Liver (tissue), 9 donors: ENCODE results near the gene SREK1. TPM values are rescaled to one million over a fixed set of nuclear protein-coding genes. Genes with fewer than 3 reads are reported as not detected.

Source experiments
- DNase-seq: peaks from one replicate; pipeline ENCODE4 v3.0.0-alpha.2; 2017; ENCODE audit warnings: low spot score
- H3K27ac ChIP-seq, 2 donors: one replicate each; pipeline ENCODE4 v1.7.0; 2013; ENCODE audit warnings: inconsistent platforms in 2 of 2, low read length in 2 of 2, control low read depth in 1 of 2, low read depth in 1 of 2, mild to moderate bottlenecking in 1 of 2
- H3K27me3 ChIP-seq, 4 donors: one replicate each; pipeline versions ENCODE4 v1.6.1 to v1.7.0; 2013; ENCODE audit warnings: low read length in 3 of 4, inconsistent platforms in 1 of 4, mild to moderate bottlenecking in 1 of 4, moderate library complexity in 1 of 4; ENCODE audit not compliant: control insufficient read depth in 4 of 4, insufficient read depth in 4 of 4
- H3K36me3 ChIP-seq, 4 donors: one replicate each; pipeline versions ENCODE4 v1.6.1 to v1.7.0; 2013; ENCODE audit warnings: low read length in 3 of 4, mild to moderate bottlenecking in 3 of 4, low read depth in 1 of 4, moderate library complexity in 1 of 4; ENCODE audit not compliant: control insufficient read depth in 4 of 4, insufficient read depth in 3 of 4
- H3K4me1 ChIP-seq, 4 donors: one replicate each; pipeline versions ENCODE4 v1.6.1 to v1.7.0; 2013; ENCODE audit warnings: low read length in 3 of 4, mild to moderate bottlenecking in 3 of 4, moderate library complexity in 1 of 4; ENCODE audit not compliant: control insufficient read depth in 4 of 4, insufficient read depth in 4 of 4
- H3K4me3 ChIP-seq, 3 donors: one replicate each; pipeline versions ENCODE4 v1.6.1 to v1.7.0; 2013; ENCODE audit warnings: low read length in 3 of 3, control low read depth in 1 of 3, low read depth in 1 of 3, mild to moderate bottlenecking in 1 of 3
- H3K9ac ChIP-seq, 2 donors: one replicate each; pipeline ENCODE4 v1.7.0; 2013; ENCODE audit warnings: low read length in 2 of 2, mild to moderate bottlenecking in 2 of 2, moderate library complexity in 2 of 2, control low read depth in 1 of 2, low read depth in 1 of 2
- H3K9me3 ChIP-seq, 4 donors: one replicate each; pipeline versions ENCODE4 v1.6.1 to v1.7.0; 2013; ENCODE audit warnings: low read length in 3 of 4; ENCODE audit not compliant: control insufficient read depth in 4 of 4
- CTCF ChIP-seq: fragments of 150-350 bp; IDR thresholded peaks from 2 replicates; pipeline ENCODE4 v1.5.1; 2017; ENCODE audit warnings: improper control_type of control experiment, low read depth, low read length; ENCODE audit not compliant: missing input control
- EGR1 ChIP-seq, 2 donors: IDR thresholded peaks; 2 replicates each; pipeline ENCODE4 v1.6.1; 2016 to 2018; ENCODE audit warnings: antibody characterized with exemption in 2 of 2, low read depth in 2 of 2
- FOXA1 ChIP-seq: IDR thresholded peaks from 2 replicates; pipeline ENCODE4 v1.6.1; 2016; ENCODE audit warnings: antibody characterized with exemption
- FOXA2 ChIP-seq: IDR thresholded peaks from 2 replicates; pipeline ENCODE4 v1.6.1; 2016; ENCODE audit warnings: antibody characterized with exemption
- GABPA ChIP-seq, 2 donors: IDR thresholded peaks in 1 of 2; conservative IDR thresholded peaks in 1 of 2; 2 replicates each; pipeline ENCODE4 v1.6.1; 2016; ENCODE audit warnings: antibody characterized with exemption in 2 of 2, mild to moderate bottlenecking in 1 of 2, moderate library complexity in 1 of 2
- HNF4A ChIP-seq, 2 donors: conservative IDR thresholded peaks; 2 replicates each; pipeline ENCODE4 v1.6.1; 2016; ENCODE audit warnings: antibody characterized with exemption in 2 of 2, mild to moderate bottlenecking in 2 of 2
- HNF4G ChIP-seq: IDR thresholded peaks from 2 replicates; pipeline ENCODE4 v1.6.1; 2016; ENCODE audit warnings: antibody characterized with exemption
- JUND ChIP-seq, 2 donors: IDR thresholded peaks; 2 replicates each; pipeline ENCODE4 v1.6.1; 2016; ENCODE audit warnings: antibody characterized with exemption in 2 of 2
- NR2F2 ChIP-seq: IDR thresholded peaks from 2 replicates; pipeline ENCODE4 v1.6.1; 2016; ENCODE audit warnings: antibody characterized with exemption
- RAD21 ChIP-seq, 2 donors: IDR thresholded peaks; 2 replicates each; pipeline ENCODE4 v1.6.1; 2016; ENCODE audit warnings: antibody characterized with exemption in 2 of 2, mild to moderate bottlenecking in 2 of 2
- RXRA ChIP-seq, 2 donors: IDR thresholded peaks; 2 replicates each; pipeline ENCODE4 v1.6.1; 2017 to 2018; ENCODE audit warnings: antibody characterized with exemption in 2 of 2, mild to moderate bottlenecking in 1 of 2
- TAF1 ChIP-seq: conservative IDR thresholded peaks from 2 replicates; pipeline ENCODE4 v1.6.1; 2016; ENCODE audit warnings: antibody characterized with exemption, mild to moderate bottlenecking
- WGBS: extraction: QIAGEN DNeasy Blood & Tissue Kit; methylation state at CpG from one replicate; pipeline ENCODE4 v1.1.7; 2013; 5-methylcytosine and 5-hydroxymethylcytosine counted together
- polyA plus RNA-seq, 2 donors: library from polyadenylated mRNA; stranded (reverse) in 1 of 2; unstranded in 1 of 2; fragments of 200-250 nt in 1 of 2; fragments of >200 nt in 1 of 2; fragmentation: Nextera tagmentation in 1 of 2; extraction: Ambion mirVana in 1 of 2; gene quantifications; one replicate each; pipeline versions ENCODE4 v1.2.1 to v1.2.3, GENCODE V29; 2013 to 2015
- total RNA-seq, 2 donors: library from RNA; depleted of rRNA; stranded (reverse); fragments of >200 nt; gene quantifications; one replicate each; pipeline ENCODE4 v1.2.3, GENCODE V29; 2014
- TF ChIP-seq, protein P1 (sequence below): IDR thresholded peaks from 2 replicates; pipeline ENCODE4 v1.6.1; 2016; ENCODE audit warnings: antibody characterized with exemption
- TF ChIP-seq, protein P2 (sequence below): IDR thresholded peaks from 2 replicates; pipeline ENCODE4 v1.6.1; 2016; ENCODE audit warnings: antibody characterized with exemption
- TF ChIP-seq, protein P3 (sequence below): IDR thresholded peaks from 2 replicates; pipeline ENCODE4 v1.6.1; 2016; ENCODE audit warnings: antibody characterized with exemption, mild to moderate bottlenecking
- donor health status: healthy.
- donor health status: healthy.
- donor health status: healthy.
- donor health status: healthy.
- donor health status: healthy.

SREK1 gene
- total and polyA plus RNA-seq, 4 donors, result 10.2 to 85.8 (median 43.9) TPM

DNA sequence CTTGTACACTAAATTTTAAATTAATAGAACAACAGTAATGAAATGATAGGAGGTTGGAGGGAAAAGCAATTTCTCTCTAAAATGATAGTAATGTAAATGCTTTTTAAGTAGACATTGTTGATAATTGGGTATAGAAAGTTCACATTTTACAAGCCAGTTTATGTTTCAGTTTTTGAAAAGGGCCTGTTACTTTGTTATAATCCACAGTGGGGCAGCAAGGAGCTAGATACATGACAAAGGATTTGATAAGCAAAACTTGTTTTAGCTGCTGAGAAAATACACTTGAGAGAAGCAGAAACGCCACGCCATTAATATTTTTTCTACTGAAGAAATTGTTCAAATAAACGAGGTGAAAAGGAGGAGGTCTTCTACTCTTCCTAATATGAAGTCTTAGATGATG, 30.2 kb downstream of the SREK1 start:
- Histone ChIP-seq H3K9me3 (no peaks in the 10 kb centered on the region), H3K27me3 (no peaks in the 10 kb centered on the region), H3K4me1 (no peaks in the 10 kb centered on the region), H3K36me3 (peaks cover 4 to 60% (median 43%) of the 10 kb centered on the region in 4 donors), H3K27ac (no peak overlapping the region), H3K4me3 (no peak overlapping the region), H3K9ac (no peak overlapping the region)
- no peak for TF ChIP-seq RXRA (IDR thresholded peaks at IDR 0.05)
- TF ChIP-seq GABPA (IDR thresholded peaks at IDR 0.05 in 1 of 2, conservative IDR thresholded peaks at IDR 0.05 in 1 of 2), result no peak
- TF ChIP-seq, protein P1, sequence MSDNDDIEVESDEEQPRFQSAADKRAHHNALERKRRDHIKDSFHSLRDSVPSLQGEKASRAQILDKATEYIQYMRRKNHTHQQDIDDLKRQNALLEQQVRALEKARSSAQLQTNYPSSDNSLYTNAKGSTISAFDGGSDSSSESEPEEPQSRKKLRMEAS, result no peak
- TF ChIP-seq CTCF, result no peak
- TF ChIP-seq RAD21 (IDR thresholded peaks at IDR 0.05), result peak; percentile 26 to 37
- no peak for DNase-seq
- WGBS, result 81% methylated on average over 3 of the region's 3 CpGs

- no peaks in the 10 kb centered on the region for H3K4me1 ChIP-seq
- 92% methylated on average over 1 of the region's 1 CpG for WGBS
- no peak overlapping the region for H3K27ac ChIP-seq
- no peak for DNase-seq
- TF ChIP-seq, protein P2, sequence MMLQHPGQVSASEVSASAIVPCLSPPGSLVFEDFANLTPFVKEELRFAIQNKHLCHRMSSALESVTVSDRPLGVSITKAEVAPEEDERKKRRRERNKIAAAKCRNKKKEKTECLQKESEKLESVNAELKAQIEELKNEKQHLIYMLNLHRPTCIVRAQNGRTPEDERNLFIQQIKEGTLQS, result no peak
- no peak for TF ChIP-seq NR2F2
- no peak for TF ChIP-seq TAF1
- TF ChIP-seq HNF4G, result no peak
- no peaks in the 10 kb centered on the region for H3K9me3 ChIP-seq
- H3K27me3 ChIP-seq, result no peaks in the 10 kb centered on the region
- H3K36me3 ChIP-seq, result peaks cover 4 to 57% (median 42%) of the 10 kb centered on the region in 4 donors
- H3K9ac ChIP-seq, result no peak overlapping the region
- no peak overlapping the region for H3K4me3 ChIP-seq
These were observed 34.7 kb downstream of the SREK1 start for GRCh38 chr5:66178799-66179198.

DNA sequence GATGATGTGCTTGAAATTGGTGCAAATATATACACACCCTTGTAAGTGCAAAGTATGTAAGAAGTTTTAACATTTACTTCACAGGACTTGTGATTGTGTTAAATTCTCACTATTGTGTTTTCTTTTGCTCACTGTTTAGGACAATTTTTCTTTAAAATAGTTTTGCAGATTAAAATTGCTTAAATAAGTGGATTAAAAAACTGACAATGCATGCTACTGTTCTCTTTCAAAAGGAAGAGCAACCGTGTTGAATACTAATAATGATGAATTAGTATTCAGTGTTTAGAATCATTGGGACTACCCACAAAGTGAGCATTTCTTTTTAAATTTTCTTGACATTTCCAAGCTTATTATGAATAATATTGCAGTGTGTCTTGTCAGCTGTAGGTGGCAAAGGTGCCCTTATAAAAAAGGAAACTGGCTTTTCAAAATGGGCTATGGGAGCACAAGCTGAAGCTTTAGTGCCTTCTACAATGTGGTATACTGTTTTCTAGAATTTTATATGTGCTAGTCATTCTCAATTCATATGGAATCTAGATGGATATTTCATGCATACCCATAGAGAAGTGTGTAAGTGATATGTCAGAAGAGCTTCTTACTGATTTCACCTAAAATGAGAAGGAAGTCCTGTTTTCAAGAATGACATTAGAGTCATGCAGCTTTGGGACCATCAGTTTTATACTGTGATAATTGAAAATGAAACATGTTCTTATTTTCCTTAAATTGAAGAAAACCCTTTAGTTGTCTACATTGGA, 35.4 kb downstream of the SREK1 start:
- Histone ChIP-seq H3K4me1 (no peaks in the 10 kb centered on the region), H3K36me3 (peaks cover 4 to 58% (median 42%) of the 10 kb centered on the region in 4 donors), H3K27ac (no peak overlapping the region), H3K27me3 (no peaks in the 10 kb centered on the region), H3K9me3 (no peaks in the 10 kb centered on the region), H3K4me3 (no peak overlapping the region), H3K9ac (no peak overlapping the region)
- DNase-seq, result no peak
- WGBS, result 94% methylated on average over 1 of the region's 1 CpG
- TF ChIP-seq, protein P1, result no peak
- no peak for TF ChIP-seq GABPA (IDR thresholded peaks at IDR 0.05 in 1 of 2, conservative IDR thresholded peaks at IDR 0.05 in 1 of 2)
- no peak for TF ChIP-seq NR2F2
- no peak for TF ChIP-seq HNF4A (conservative IDR thresholded peaks at IDR 0.05)
- TF ChIP-seq FOXA1, result no peak
- TF ChIP-seq, protein P3, sequence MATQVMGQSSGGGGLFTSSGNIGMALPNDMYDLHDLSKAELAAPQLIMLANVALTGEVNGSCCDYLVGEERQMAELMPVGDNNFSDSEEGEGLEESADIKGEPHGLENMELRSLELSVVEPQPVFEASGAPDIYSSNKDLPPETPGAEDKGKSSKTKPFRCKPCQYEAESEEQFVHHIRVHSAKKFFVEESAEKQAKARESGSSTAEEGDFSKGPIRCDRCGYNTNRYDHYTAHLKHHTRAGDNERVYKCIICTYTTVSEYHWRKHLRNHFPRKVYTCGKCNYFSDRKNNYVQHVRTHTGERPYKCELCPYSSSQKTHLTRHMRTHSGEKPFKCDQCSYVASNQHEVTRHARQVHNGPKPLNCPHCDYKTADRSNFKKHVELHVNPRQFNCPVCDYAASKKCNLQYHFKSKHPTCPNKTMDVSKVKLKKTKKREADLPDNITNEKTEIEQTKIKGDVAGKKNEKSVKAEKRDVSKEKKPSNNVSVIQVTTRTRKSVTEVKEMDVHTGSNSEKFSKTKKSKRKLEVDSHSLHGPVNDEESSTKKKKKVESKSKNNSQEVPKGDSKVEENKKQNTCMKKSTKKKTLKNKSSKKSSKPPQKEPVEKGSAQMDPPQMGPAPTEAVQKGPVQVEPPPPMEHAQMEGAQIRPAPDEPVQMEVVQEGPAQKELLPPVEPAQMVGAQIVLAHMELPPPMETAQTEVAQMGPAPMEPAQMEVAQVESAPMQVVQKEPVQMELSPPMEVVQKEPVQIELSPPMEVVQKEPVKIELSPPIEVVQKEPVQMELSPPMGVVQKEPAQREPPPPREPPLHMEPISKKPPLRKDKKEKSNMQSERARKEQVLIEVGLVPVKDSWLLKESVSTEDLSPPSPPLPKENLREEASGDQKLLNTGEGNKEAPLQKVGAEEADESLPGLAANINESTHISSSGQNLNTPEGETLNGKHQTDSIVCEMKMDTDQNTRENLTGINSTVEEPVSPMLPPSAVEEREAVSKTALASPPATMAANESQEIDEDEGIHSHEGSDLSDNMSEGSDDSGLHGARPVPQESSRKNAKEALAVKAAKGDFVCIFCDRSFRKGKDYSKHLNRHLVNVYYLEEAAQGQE, result no peak
- no peak for TF ChIP-seq FOXA2
- TF ChIP-seq, protein P2, result no peak
- TF ChIP-seq JUND (IDR thresholded peaks at IDR 0.05), result no peak
- TF ChIP-seq CTCF, result no peak
- TF ChIP-seq EGR1 (IDR thresholded peaks at IDR 0.05; ENCODE audit: low read depth in 2 of 2), result no peak
